Measurements from ENCODE around the gene LRRC74B.

DNA sequence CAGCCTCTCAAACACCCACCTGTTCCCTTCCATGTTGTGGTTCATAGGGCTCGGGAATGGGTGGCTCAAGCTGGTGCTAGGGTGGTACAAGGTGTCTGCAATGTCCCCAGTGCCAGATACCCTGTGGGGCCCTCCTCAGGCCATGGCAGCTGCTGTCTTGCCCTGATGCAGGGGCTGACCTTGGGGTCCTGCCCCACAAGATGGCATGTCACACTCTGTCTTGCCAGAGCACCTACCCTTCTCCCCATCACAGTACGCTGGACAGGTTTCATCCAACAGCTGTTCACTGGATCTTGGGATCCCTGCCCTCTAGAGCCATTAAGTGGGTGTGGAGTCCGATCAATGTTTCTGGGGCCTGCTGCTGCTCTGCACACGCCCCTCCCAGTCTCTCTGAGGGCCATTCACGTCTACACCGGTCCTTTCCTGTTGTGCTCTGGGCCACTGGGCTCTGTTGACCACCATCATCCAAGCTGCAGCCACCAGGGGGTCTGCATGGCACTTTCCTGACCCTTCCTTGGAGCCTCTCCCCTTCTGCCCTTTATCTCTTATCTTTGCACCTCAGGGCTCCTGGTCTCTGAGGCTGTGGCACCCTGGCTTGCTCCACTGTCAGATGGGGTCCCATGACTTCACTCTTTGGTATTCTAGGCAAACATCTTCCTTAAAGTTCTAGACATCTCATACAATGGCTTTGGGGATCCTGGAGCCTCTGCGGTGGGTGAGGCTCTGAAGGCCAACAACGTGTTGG lies 7.1 kb downstream of the LRRC74B start:
- TF ChIP-seq, protein P1, sequence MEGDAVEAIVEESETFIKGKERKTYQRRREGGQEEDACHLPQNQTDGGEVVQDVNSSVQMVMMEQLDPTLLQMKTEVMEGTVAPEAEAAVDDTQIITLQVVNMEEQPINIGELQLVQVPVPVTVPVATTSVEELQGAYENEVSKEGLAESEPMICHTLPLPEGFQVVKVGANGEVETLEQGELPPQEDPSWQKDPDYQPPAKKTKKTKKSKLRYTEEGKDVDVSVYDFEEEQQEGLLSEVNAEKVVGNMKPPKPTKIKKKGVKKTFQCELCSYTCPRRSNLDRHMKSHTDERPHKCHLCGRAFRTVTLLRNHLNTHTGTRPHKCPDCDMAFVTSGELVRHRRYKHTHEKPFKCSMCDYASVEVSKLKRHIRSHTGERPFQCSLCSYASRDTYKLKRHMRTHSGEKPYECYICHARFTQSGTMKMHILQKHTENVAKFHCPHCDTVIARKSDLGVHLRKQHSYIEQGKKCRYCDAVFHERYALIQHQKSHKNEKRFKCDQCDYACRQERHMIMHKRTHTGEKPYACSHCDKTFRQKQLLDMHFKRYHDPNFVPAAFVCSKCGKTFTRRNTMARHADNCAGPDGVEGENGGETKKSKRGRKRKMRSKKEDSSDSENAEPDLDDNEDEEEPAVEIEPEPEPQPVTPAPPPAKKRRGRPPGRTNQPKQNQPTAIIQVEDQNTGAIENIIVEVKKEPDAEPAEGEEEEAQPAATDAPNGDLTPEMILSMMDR (IDR thresholded peaks at IDR 0.05; ENCODE audit: low read length): no peak
- TF ChIP-seq EZH2 (IDR thresholded peaks at IDR 0.05; ENCODE audit: borderline replicate concordance, low read length): no peak
